ENCODE results near the gene GPI. TPM values are rescaled to one million over a fixed set of nuclear protein-coding genes. Genes with fewer than 3 reads are reported as not detected.
"Not testable (repeated sequence)": the region's sequence is repeated elsewhere in the genome, so short reads cannot be mapped to it uniquely, and the experiment has no call there.

GPI gene
- total RNA-seq, 1 donor from 2014 or later = 172 TPM

GRCh38 chr19:34367624-34367957 lies 2.6 kb downstream of the GPI start:
- DNase-seq (ENCODE audit: low read depth, low spot score) = no peak

GRCh38 chr19:34368338-34368737 lies 3.3 kb downstream of the GPI start:
- no peak for DNase-seq (ENCODE audit: low read depth, low spot score)

GRCh38 chr19:34369166-34369565 lies 4.2 kb downstream of the GPI start:
- not testable (repeated sequence) for DNase-seq (ENCODE audit: low read depth, low spot score)

GRCh38 chr19:34370117-34370516 lies 5.1 kb downstream of the GPI start:
- no peak for DNase-seq (ENCODE audit: low read depth, low spot score)

- no peak for DNase-seq (ENCODE audit: low read depth, low spot score)
These were observed 6.0 kb downstream of the GPI start for GRCh38 chr19:34370983-34371382.

GRCh38 chr19:34373601-34374288 lies 8.7 kb downstream of the GPI start:
- no peak for DNase-seq (ENCODE audit: low read depth, low spot score)

GRCh38 chr19:34375598-34375997 lies 10.6 kb downstream of the GPI start:
- DNase-seq (ENCODE audit: low read depth, low spot score) = no peak

- no peak for DNase-seq (ENCODE audit: low read depth, low spot score)
These were observed 15.7 kb downstream of the GPI start for GRCh38 chr19:34380639-34381241.

- no peak for DNase-seq (ENCODE audit: low read depth, low spot score)
These were observed 16.6 kb downstream of the GPI start for GRCh38 chr19:34381399-34382251.

GRCh38 chr19:34382471-34382870 lies 17.5 kb downstream of the GPI start:
- no peak for DNase-seq (ENCODE audit: low read depth, low spot score)

GRCh38 chr19:34383599-34383998 lies 18.6 kb downstream of the GPI start:
- DNase-seq (ENCODE audit: low read depth, low spot score) = no peak

- DNase-seq (ENCODE audit: low read depth, low spot score) = no peak
These were observed 21.8 kb downstream of the GPI start for GRCh38 chr19:34386645-34387445.

GRCh38 chr19:34387446-34387810 lies 22.4 kb downstream of the GPI start:
- DNase-seq (ENCODE audit: low read depth, low spot score) = no peak

GRCh38 chr19:34388745-34389144 lies 23.7 kb downstream of the GPI start:
- not testable (repeated sequence) for DNase-seq (ENCODE audit: low read depth, low spot score)

GRCh38 chr19:34391813-34392212 lies 26.8 kb downstream of the GPI start:
- DNase-seq (ENCODE audit: low read depth, low spot score) = no peak

GRCh38 chr19:34393031-34393430 lies 28.0 kb downstream of the GPI start:
- DNase-seq (ENCODE audit: low read depth, low spot score) = no peak

GRCh38 chr19:34393629-34394028 lies 28.6 kb downstream of the GPI start:
- DNase-seq (ENCODE audit: low read depth, low spot score) = no peak

- DNase-seq (ENCODE audit: low read depth, low spot score) = no peak
These were observed 32.9 kb downstream of the GPI start for GRCh38 chr19:34397853-34398252.

GRCh38 chr19:34399886-34400285 lies 34.9 kb downstream of the GPI start:
- DNase-seq (ENCODE audit: low read depth, low spot score) = no peak

- DNase-seq (ENCODE audit: low read depth, low spot score) = not testable (repeated sequence)
These were observed 35.8 kb downstream of the GPI start for GRCh38 chr19:34400844-34401243.

GRCh38 chr19:34402074-34402600 lies 37.1 kb downstream of the GPI start:
- no peak for DNase-seq (ENCODE audit: low read depth, low spot score)

GRCh38 chr19:34403784-34404108 lies 38.8 kb downstream of the GPI start:
- no peak for DNase-seq (ENCODE audit: low read depth, low spot score)
